CD4-positive, alpha-beta T cell (primary cell): Measurements from ENCODE around the gene LRRC34. TPM values are rescaled to one million over a fixed set of nuclear protein-coding genes. Genes with fewer than 3 reads are reported as not detected.

ENCODE experiments used
- ATAC-seq: fragments of 200-7000 bp; cut with Tn5 transposase; one replicate; pipeline ENCODE4 v1.10.0; 2022; ENCODE audit warnings: mild to moderate bottlenecking; ENCODE audit not compliant: poor library complexity
- CTCF ChIA-PET: fragments of 350-600 bp; sonication (Branson Sonifier 250); formaldehyde crosslinking; loops from one replicate; lab custom pipeline; 2021; ENCODE audit warnings: antibody characterized with exemption, inconsistent platforms; lab: Charles Lee
- POLR2A ChIA-PET: fragments of 350-600 bp; sonication (Branson Sonifier 250); formaldehyde crosslinking; loops from one replicate; lab custom pipeline; 2021; ENCODE audit warnings: antibody characterized with exemption, inconsistent platforms; lab: Charles Lee
- DNase-seq, 14 experiments: peaks; one replicate each; pipeline ENCODE4 v3.0.0-alpha.2; 2013 to 2020; ENCODE audit warnings: mixed read lengths in 2 of 14
- H3K27ac ChIP-seq, 2 donors: one replicate each; pipeline versions ENCODE4 v1.5.1 to v1.7.0; 2013; ENCODE audit warnings: low read length in 2 of 2, low read depth in 1 of 2, mild to moderate bottlenecking in 1 of 2
- H3K27me3 ChIP-seq, 2 experiments: 1 replicate in 1 of 2; 2 replicates in 1 of 2; pipeline versions ENCODE4 v1.6.1 to v1.7.0; 2013; ENCODE audit warnings: low read length in 2 of 2, control low read depth in 1 of 2, mild to moderate bottlenecking in 1 of 2, moderate library complexity in 1 of 2; ENCODE audit not compliant: insufficient read depth in 2 of 2, control insufficient read depth in 1 of 2
- H3K36me3 ChIP-seq: one replicate; pipeline ENCODE4 v1.6.1; 2013; ENCODE audit warnings: low read length, control low read depth; ENCODE audit not compliant: insufficient read depth
- H3K4me1 ChIP-seq: one replicate; pipeline ENCODE4 v1.6.1; 2013; ENCODE audit warnings: low read length, control low read depth; ENCODE audit not compliant: insufficient read depth
- H3K4me3 ChIP-seq: one replicate; pipeline ENCODE4 v1.5.1; 2013; ENCODE audit warnings: mild to moderate bottlenecking, low read length, moderate library complexity
- H3K9me3 ChIP-seq, 2 experiments: 1 replicate in 1 of 2; 2 replicates in 1 of 2; pipeline versions ENCODE4 v1.6.1 to v1.7.0; 2013; ENCODE audit warnings: low read length in 2 of 2, mild to moderate bottlenecking in 2 of 2, control low read depth in 1 of 2, moderate library complexity in 1 of 2; ENCODE audit not compliant: control insufficient read depth in 1 of 2, insufficient read depth in 1 of 2
- H3K27ac Mint-ChIP-seq: one replicate; pipeline ENCODE4 v1.8.0; 2020; ENCODE audit warnings: mixed read lengths
- H3K27me3 Mint-ChIP-seq: one replicate; pipeline ENCODE4 v1.8.0; 2021; ENCODE audit warnings: mixed read lengths
- H3K36me3 Mint-ChIP-seq: one replicate; pipeline ENCODE4 v1.8.0; 2021; ENCODE audit warnings: low read depth, mixed read lengths
- H3K4me1 Mint-ChIP-seq: one replicate; pipeline ENCODE4 v1.8.0; 2021; ENCODE audit warnings: low read depth, mixed read lengths
- H3K4me3 Mint-ChIP-seq: one replicate; pipeline ENCODE4 v1.8.0; 2020; ENCODE audit warnings: mild to moderate bottlenecking, mixed read lengths
- H3K9me3 Mint-ChIP-seq: one replicate; pipeline ENCODE4 v1.8.0; 2020; ENCODE audit warnings: mixed read lengths
- CTCF ChIP-seq: fragments of 200-600 bp; IDR thresholded peaks from one replicate; pipeline ENCODE4 v1.8.0; 2022; ENCODE audit warnings: antibody characterized with exemption, mild to moderate bottlenecking
- intact Hi-C, 2 experiments: fragments of 100-400 bp; cut with DNase I in 1 of 2; cut with micrococcal nuclease in 1 of 2; formaldehyde crosslinking; loops; one replicate each; pipeline versions ENCODE4 v1.15.1 to v1.9.0; 2023 to 2025; cut with DNase I, micrococcal nuclease
- total RNA-seq, 174 experiments: library from RNA in 2 of 174; stranded (reverse) in 2 of 174; gene quantifications; one replicate each; pipeline ENCODE4 v1.2.3 and lab custom pipeline; 2021 to 2026

The LRRC34 gene
- total RNA-seq, 2 experiments from 2014 or later: 0.22 to 0.52 TPM

GRCh38 chr3:169809230-169809795 lies 3.4 kb downstream of the LRRC34 start:
- intact Hi-C loops: loop anchor here in 1 of 2 experiments (2.0 kb wide), 1 partner anchor 33 kb away; no protein-coding TSS in a partner anchor
- Histone ChIP-seq H3K27me3 (no peaks in the 10 kb centered on the region), H3K27ac (no peak overlapping the region), H3K36me3 (no peaks in the 10 kb centered on the region), H3K4me3 (no peak overlapping the region), H3K9me3 (no peaks in the 10 kb centered on the region), H3K4me1 (peaks cover 26% of the 10 kb centered on the region)
- no peak for TF ChIP-seq CTCF
- peaks cover 24% of the 10 kb centered on the region for H3K4me1 Mint-ChIP-seq
- ChIA-PET CTCF (no interaction called here), POLR2A (no interaction called here)
- DNase-seq: no peak
- peaks cover 7% of the 10 kb centered on the region for H3K36me3 Mint-ChIP-seq
- no peak overlapping the region for H3K27ac Mint-ChIP-seq
- H3K9me3 Mint-ChIP-seq: no peaks in the 10 kb centered on the region
- no peaks in the 10 kb centered on the region for H3K27me3 Mint-ChIP-seq
- H3K4me3 Mint-ChIP-seq: no peak overlapping the region
- ATAC-seq: no peak

GRCh38 chr3:169804681-169805080 lies 8.0 kb downstream of the LRRC34 start:
- intact Hi-C loops: no loop called here
- no peaks in the 10 kb centered on the region for H3K9me3 ChIP-seq
- Mint-ChIP-seq H3K4me3 (no peak overlapping the region), H3K9me3 (no peaks in the 10 kb centered on the region), H3K36me3 (no peaks in the 10 kb centered on the region), H3K27ac (no peak overlapping the region), H3K4me1 (no peaks in the 10 kb centered on the region), H3K27me3 (no peaks in the 10 kb centered on the region)
- no peaks in the 10 kb centered on the region for H3K36me3 ChIP-seq
- POLR2A ChIA-PET: interaction anchor here (0.9 kb wide), 1 partner anchor 12 kb away, joined by 4 read pairs; no protein-coding TSS in a partner anchor
- no peaks in the 10 kb centered on the region for H3K4me1 ChIP-seq
- no peak overlapping the region for H3K4me3 ChIP-seq
- ATAC-seq (no peak), DNase-seq (no peak)
- TF ChIP-seq CTCF: no peak
- CTCF ChIA-PET: no interaction called here
- H3K27me3 ChIP-seq: no peaks in the 10 kb centered on the region
- no peak overlapping the region for H3K27ac ChIP-seq

GRCh38 chr3:169792359-169792758 lies 20.3 kb downstream of the LRRC34 start:
- Histone ChIP-seq H3K27ac (no peak overlapping the region), H3K4me1 (no peaks in the 10 kb centered on the region), H3K27me3 (no peaks in the 10 kb centered on the region), H3K36me3 (peaks cover 18% of the 10 kb centered on the region), H3K9me3 (no peaks in the 10 kb centered on the region), H3K4me3 (no peak overlapping the region)
- peaks cover 38% of the 10 kb centered on the region for H3K36me3 Mint-ChIP-seq
- H3K27me3 Mint-ChIP-seq: no peaks in the 10 kb centered on the region
- intact Hi-C loops: no loop called here
- DNase-seq (no peak), ATAC-seq (no peak)
- no peak overlapping the region for H3K27ac Mint-ChIP-seq
- H3K4me1 Mint-ChIP-seq: no peaks in the 10 kb centered on the region
- ChIA-PET POLR2A (no interaction called here), CTCF (no interaction called here)
- H3K4me3 Mint-ChIP-seq: no peak overlapping the region
- no peak for TF ChIP-seq CTCF
- H3K9me3 Mint-ChIP-seq: no peaks in the 10 kb centered on the region
